Erythroblast (primary cell): ENCODE results near the gene PPFIBP2.

Experiments used
- GATA1 ChIP-seq: IDR thresholded peaks from 2 replicates; pipeline ENCODE4 v1.6.1; 2011; ENCODE audit warnings: low read depth, mild to moderate bottlenecking, control low read depth, low read length, moderate library complexity
- POLR2A ChIP-seq: IDR thresholded peaks from 2 replicates; pipeline ENCODE4 v1.6.1; 2011; ENCODE audit warnings: mild to moderate bottlenecking, low read length

DNA sequence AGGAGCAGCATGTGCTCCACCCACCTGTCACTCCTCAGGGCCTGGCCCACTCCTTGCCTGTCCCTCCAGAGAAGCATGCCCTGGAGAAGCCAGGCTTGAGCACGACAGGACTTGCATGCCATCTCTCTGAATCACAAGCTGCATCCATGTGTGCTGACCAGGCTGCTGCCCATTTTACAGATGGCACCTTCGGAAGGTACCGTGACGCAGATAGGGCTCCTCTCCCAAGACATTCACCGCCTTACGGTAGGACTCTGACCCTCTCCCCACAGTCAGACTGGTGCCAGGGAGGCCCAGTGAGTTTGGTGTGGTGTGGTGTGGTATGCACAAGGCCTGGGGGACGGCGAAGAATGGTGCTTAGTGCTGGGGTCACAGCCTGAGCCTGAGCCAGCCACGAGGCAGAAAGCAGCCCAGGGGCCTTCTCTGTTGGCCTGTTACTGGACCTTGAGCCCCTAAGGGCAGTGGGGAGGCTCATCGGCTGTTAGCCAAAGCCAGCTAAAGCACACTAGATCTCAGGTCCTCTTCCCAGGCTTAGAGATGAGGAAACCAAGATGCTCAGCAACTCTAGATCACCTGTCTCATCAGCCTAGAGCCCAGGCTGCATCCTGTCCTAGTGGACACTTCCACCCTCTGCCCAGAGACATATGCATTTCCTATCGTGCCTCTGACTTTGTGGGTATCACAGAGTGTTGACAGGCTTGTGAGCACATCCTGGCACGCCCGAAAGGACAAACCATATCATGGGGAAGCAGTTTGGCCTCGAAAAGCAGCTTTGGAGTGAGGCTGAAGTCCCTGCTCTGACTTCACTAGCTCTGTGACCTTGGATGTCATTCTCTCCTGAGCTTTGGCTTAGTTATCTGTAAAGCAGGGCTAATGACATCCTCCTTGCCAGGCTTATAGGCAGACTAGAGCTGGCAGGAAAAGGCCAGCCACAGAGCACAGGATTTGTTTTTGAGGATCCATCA is 141.7 kb downstream of the PPFIBP2 start:
- TF ChIP-seq POLR2A (no peak), GATA1 (no peak)
